Activated B cell treated with CpG ODN at 0.5 μM for 24 hours (primary cell): Measurements from ENCODE around the gene ADGRG4. TPM values are rescaled to one million over a fixed set of nuclear protein-coding genes. Genes with fewer than 3 reads are reported as not detected.

Source experiments
- ATAC-seq: fragments of 200-7000 bp; cut with Tn5 transposase; one replicate; pipeline ENCODE4 v1.10.0; 2021; ENCODE audit warnings: low read depth, mild to moderate bottlenecking, moderate library complexity
- CTCF ChIA-PET: fragments of 350-600 bp; sonication (Branson Sonifier 250); formaldehyde crosslinking; loops from one replicate; lab custom pipeline; 2021; ENCODE audit warnings: antibody characterized with exemption; lab: Charles Lee
- POLR2A ChIA-PET: fragments of 350-600 bp; sonication (Branson Sonifier 250); formaldehyde crosslinking; loops from one replicate; lab custom pipeline; 2021; ENCODE audit warnings: antibody characterized with exemption; lab: Charles Lee
- DNase-seq: peaks from one replicate; pipeline ENCODE4 v3.0.0; 2022
- H3K27ac Mint-ChIP-seq: one replicate; pipeline ENCODE4 v1.8.0; 2020; ENCODE audit warnings: mixed read lengths
- H3K27me3 Mint-ChIP-seq: one replicate; pipeline ENCODE4 v1.8.0; 2021; ENCODE audit warnings: mixed read lengths
- H3K36me3 Mint-ChIP-seq: one replicate; pipeline ENCODE4 v1.8.0; 2021; ENCODE audit warnings: low read depth, mixed read lengths
- H3K4me1 Mint-ChIP-seq: one replicate; pipeline ENCODE4 v1.8.0; 2021; ENCODE audit warnings: mixed read lengths
- H3K4me3 Mint-ChIP-seq: one replicate; pipeline ENCODE4 v1.8.0; 2020; ENCODE audit warnings: mild to moderate bottlenecking, mixed read lengths
- H3K9me3 Mint-ChIP-seq: one replicate; pipeline ENCODE4 v1.8.0; 2020; ENCODE audit warnings: mixed read lengths
- CTCF ChIP-seq: fragments of 200-600 bp; IDR thresholded peaks from one replicate; pipeline ENCODE4 v1.8.0; 2022; ENCODE audit warnings: antibody characterized with exemption, mild to moderate bottlenecking
- intact Hi-C: fragments of 100-400 bp; cut with micrococcal nuclease; formaldehyde crosslinking; loops from one replicate; pipeline ENCODE4 v1.15.1; 2024
- total RNA-seq: library from RNA; stranded (reverse); gene quantifications from 2 replicates; pipeline ENCODE4 v1.2.3, GENCODE V29; 2022

Gene ADGRG4
- total RNA-seq, 1 donor from 2014 or later = not detected

DNA sequence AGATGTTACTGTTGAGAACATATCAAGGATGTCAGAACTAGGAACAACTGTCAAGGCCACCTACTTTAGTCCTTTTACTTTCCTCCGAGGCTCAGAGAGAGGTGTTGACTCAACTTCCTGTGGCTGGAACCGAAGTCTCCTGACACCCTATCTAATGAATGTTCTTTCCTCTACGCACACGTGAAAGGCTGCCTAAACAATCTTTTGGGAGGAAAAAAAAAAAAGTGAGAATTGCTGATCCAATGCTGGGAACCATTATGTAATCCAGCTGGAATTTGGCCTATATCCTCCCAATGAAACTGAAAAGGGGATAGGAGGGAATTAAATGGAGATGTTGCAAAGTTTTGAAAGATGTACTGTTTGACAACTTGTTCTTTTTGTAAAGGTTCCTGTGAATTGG lies 41.2 kb upstream of the ADGRG4 start:
- H3K4me3 Mint-ChIP-seq = no peak overlapping the region

DNA sequence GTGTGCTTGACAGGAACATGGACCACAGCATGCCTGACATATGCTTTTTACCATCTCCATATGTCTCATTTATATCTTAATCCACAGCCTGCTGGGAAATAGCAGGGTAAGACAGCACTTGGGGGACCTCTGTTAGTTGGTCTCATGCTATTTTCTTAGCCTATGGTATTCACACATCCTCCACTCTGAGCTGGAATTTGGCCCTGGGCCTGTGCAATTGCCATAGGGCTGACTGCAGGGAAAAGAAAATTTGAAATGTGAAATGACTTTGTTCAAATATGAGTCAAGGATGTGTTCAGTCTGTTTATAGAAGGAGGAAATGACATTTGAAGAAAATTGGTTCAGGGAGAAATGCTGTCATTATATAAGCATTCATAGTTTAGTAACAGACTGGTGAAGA lies 40.0 kb upstream of the ADGRG4 start:
- no peak for TF ChIP-seq CTCF
- Mint-ChIP-seq H3K27ac (no peak overlapping the region), H3K9me3 (no peaks in the 10 kb centered on the region), H3K27me3 (no peaks in the 10 kb centered on the region), H3K4me1 (no peaks in the 10 kb centered on the region), H3K36me3 (no peaks in the 10 kb centered on the region), H3K4me3 (no peak overlapping the region)
- ChIA-PET CTCF (no interaction called here), POLR2A (no interaction called here)
- intact Hi-C loops = no loop called here
- DNase-seq (no peak), ATAC-seq (no peak)

More for the DNA sequence above, 41.2 kb upstream of the ADGRG4 start:
- no peaks in the 10 kb centered on the region for H3K36me3 Mint-ChIP-seq
- H3K9me3 Mint-ChIP-seq = no peaks in the 10 kb centered on the region
- DNase-seq (no peak), ATAC-seq (no peak)
- no peaks in the 10 kb centered on the region for H3K27me3 Mint-ChIP-seq
- no peak overlapping the region for H3K27ac Mint-ChIP-seq
- ChIA-PET CTCF (no interaction called here), POLR2A (no interaction called here)
- intact Hi-C loops = no loop called here
- no peak for TF ChIP-seq CTCF
- no peaks in the 10 kb centered on the region for H3K4me1 Mint-ChIP-seq

- H3K9me3 Mint-ChIP-seq = no peaks in the 10 kb centered on the region
- no peak overlapping the region for H3K27ac Mint-ChIP-seq
- ATAC-seq = no peak
- intact Hi-C loops = no loop called here
- ChIA-PET POLR2A (no interaction called here), CTCF (no interaction called here)
- TF ChIP-seq CTCF = no peak
- no peak for DNase-seq
- H3K4me3 Mint-ChIP-seq = no peak overlapping the region
- H3K4me1 Mint-ChIP-seq = no peaks in the 10 kb centered on the region
- no peaks in the 10 kb centered on the region for H3K36me3 Mint-ChIP-seq
- H3K27me3 Mint-ChIP-seq = no peaks in the 10 kb centered on the region
These were observed 39.4 kb upstream of the ADGRG4 start for GRCh38 chrX:136261321-136261720.

- no peak for DNase-seq
- Mint-ChIP-seq H3K4me3 (no peak overlapping the region), H3K27ac (no peak overlapping the region), H3K27me3 (no peaks in the 10 kb centered on the region), H3K36me3 (no peaks in the 10 kb centered on the region), H3K9me3 (no peaks in the 10 kb centered on the region), H3K4me1 (no peaks in the 10 kb centered on the region)
- ChIA-PET POLR2A (no interaction called here), CTCF (no interaction called here)
- intact Hi-C loops = no loop called here
- no peak for ATAC-seq
- no peak for TF ChIP-seq CTCF
These were observed 38.5 kb upstream of the ADGRG4 start for GRCh38 chrX:136262243-136262642.

GRCh38 chrX:136262812-136263315 lies 37.9 kb upstream of the ADGRG4 start:
- Mint-ChIP-seq H3K9me3 (no peaks in the 10 kb centered on the region), H3K36me3 (no peaks in the 10 kb centered on the region), H3K27ac (no peak overlapping the region), H3K4me1 (no peaks in the 10 kb centered on the region), H3K27me3 (no peaks in the 10 kb centered on the region), H3K4me3 (no peak overlapping the region)
- POLR2A ChIA-PET = no interaction called here
- intact Hi-C loops = no loop called here
- DNase-seq = no peak
- no peak for TF ChIP-seq CTCF
- CTCF ChIA-PET = no interaction called here
- ATAC-seq = no peak
